NCI-H510A treated with DMSO at 0.1 percent for 48 hours (cell line): Measurements from ENCODE around the gene TRAPPC3.
"Not testable (repeated sequence)": the region's sequence is repeated elsewhere in the genome, so short reads cannot be mapped to it uniquely, and the experiment has no call there.

Experiments
- DNase-seq: peaks from one replicate; lab custom pipeline; 2025; lab: John Stamatoyannopoulos, UW

TRAPPC3 gene

DNA sequence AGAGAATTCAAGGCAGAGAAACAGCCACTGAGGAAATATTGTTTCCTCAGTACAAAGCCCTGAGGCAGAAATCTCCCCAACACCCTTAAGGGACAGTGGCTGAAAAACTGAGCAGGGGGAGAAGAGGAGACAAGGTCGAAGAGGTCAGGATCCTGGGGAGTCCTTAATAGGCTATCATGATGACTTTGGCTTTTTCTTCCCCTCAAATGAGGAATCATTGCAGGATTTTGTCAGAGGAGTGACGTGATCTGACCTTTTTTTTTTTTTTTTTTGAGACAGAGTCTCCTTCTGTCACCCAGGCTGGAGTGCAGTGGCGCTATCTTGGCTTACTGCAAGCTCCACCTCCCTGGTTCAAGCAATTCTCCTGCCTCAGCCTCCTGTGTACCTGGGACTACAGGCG, 16.9 kb upstream of the TRAPPC3 start:
- DNase-seq = no peak

DNA sequence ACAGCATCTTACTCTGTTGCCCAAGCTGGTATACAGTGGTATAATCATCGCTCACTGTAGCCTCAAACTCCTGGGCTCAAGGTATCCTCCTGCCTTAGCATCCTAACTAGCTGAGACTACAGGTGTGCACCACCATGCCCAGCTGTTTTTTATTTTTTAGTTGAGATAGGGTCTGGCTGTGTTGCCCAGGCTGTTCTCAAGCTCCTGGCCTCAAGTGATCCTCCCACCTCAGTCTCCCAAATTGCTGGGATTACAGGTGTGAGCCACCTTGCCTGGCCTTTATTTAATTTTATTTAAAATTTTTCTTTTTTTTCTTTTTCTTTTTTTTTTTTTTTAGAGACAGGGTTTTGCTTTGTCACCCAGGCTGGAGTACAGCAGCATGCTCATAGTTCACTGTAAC, 15.9 kb upstream of the TRAPPC3 start:
- DNase-seq = no peak

DNA sequence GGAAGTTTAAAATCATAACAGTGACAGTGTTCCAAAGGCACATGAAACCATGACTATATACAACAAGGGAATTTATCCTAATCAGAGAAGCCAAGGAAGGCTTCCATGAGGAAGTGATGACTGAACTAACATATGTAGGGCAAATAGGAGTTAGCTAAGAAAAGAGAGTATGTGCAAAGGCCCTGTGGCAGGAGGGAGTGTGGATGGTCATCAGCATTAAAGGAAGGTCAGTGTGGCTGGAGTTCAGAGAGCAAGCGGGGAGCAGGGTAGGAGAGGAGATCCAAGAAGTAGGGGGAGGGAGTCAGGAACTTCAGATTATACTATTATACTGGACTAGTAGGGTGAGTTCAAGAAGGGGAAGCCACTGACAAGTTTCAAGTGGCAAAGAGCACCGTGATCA, 15.1 kb upstream of the TRAPPC3 start:
- DNase-seq = no peak

DNA sequence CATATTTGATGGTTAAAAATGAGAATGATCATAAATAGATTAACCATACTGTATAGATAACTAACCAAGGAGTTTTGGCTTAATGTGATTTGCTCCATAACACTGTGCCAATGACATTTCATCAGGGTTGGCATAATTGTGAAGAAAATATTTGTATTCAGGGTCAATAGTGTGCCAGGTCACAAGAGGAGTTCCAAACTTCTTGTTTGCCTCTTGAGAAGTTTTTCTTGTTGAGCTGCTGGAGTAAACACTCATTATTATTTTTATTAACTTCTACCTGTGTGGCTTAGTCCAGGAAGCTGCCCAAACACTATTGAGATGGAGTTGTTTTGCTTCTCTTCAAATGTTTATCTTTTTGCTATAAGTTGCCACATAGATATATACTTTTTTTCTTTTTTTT, 14.1 kb upstream of the TRAPPC3 start:
- DNase-seq = no peak

DNA sequence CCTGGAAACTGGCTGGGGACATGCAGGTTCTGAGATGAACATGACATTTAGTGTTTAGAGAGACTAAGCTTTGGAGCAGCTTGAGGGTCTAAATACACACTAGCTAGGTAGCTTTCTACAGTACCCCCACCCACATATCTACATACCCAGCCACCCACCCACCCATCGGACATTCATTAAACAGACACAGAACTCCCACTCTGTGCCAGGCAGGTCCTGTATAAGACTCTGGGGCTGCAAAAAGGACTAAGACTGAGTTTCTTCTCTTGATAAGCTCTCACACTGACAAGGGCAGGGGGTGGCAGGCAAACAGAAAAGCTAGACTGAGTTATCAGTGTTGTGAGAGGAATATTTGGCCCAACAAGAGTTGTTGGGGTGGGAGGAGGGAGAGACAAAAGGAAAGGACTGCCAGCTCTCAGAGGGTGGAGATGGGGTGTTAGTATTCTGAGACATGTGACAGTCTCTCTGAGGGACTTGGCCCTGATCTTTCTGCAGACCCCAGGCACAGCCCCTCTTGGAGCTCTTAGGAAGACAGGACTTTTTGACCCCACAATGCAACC, 13.5 kb upstream of the TRAPPC3 start:
- no peak for DNase-seq

DNA sequence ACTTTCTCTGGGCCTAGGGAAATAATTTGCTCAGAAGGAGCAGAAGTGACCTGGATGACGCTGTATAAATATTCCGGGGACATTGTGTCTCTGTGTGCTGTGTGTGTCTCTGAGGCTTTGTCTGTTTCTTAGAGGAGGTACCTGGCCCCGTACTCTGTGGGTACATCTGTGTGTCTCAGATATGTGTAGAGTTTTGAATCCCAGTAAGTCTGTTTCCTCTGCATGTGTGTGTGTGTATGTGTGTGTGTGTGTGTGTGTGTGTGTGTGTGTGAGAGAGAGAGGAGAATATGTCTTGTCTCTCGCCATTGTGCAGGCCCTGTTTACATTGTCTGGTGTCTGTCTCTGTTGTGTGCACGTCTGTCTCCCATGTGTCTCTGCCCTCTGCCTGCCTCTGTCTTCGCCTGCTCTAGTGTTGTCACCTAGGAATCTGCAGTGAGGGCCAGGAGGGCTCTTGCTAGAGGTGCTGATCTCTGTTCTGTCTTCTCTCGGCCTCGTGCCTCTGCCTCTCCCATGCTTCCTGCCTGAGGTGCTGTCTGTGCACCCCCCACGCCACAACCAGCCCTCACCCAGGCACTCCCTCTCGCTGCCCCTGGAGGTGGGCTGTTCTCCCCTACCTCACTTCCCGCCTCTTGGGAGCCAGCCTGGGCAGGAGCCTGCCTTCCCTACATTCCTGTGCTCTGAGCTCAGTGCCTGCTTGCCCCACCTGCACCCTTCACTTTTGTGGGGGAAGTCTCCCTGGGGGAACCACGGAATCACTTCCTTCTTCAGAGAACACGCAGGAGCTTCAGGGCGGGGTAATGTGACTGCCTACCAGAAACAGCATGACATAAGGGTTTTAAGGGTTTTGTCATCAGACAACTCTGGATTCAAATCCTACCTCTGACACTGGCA, 12.6 kb upstream of the TRAPPC3 start:
- no peak for DNase-seq

DNA sequence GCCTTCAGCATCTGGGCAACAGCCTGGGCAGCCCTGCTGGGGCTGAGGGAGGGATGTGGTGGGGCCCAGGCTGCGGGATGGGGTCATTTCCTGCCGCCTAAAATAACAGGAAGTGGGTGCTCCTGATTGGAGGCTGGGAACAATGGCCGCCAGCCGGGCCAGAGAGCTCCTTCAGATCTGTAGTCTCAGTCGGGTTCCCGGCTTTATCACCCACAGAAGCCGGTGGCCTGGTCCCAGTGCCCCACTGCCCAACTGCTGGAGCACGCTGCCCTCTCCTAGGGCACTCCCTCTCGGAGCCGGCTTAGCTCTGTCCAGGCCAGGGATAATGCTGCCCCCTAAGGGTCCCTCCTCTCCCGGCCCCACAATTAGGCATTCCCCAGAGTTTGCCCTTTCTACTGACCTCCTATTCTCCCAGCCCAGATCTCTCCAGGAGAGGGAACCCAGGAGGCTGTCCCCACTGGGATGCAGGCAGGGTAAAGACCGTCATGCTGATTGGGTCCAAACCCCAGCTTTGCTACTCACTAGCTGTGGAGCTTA, 11.7 kb upstream of the TRAPPC3 start:
- DNase-seq = peak; percentile 41

DNA sequence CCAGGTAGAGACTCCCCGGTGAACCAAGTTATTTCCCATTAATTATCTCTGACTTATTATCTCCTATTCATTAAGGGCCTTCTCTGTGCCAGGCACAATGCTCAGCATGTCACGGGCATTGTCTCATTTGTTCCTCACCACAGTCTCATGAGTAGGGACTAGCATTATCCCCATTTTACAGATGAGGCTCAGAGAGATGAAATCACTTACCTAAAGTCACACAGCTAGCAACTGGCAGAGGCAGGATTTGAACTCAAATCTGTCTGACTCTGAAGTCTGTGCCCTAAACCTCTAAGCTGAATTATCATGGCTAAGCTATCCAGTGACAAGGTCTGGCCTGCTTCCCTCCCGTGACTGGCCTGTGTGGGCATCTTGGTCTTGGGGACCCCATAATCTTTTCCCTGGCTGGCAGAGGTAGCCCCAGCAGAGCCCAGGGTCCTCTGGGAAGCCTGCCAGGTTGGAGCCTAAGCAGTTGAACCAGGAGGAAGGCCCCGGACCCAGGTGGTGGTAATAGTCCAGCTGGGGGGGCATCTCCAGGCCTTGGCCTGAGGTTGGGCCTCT, 11.2 kb upstream of the TRAPPC3 start:
- no peak for DNase-seq

DNA sequence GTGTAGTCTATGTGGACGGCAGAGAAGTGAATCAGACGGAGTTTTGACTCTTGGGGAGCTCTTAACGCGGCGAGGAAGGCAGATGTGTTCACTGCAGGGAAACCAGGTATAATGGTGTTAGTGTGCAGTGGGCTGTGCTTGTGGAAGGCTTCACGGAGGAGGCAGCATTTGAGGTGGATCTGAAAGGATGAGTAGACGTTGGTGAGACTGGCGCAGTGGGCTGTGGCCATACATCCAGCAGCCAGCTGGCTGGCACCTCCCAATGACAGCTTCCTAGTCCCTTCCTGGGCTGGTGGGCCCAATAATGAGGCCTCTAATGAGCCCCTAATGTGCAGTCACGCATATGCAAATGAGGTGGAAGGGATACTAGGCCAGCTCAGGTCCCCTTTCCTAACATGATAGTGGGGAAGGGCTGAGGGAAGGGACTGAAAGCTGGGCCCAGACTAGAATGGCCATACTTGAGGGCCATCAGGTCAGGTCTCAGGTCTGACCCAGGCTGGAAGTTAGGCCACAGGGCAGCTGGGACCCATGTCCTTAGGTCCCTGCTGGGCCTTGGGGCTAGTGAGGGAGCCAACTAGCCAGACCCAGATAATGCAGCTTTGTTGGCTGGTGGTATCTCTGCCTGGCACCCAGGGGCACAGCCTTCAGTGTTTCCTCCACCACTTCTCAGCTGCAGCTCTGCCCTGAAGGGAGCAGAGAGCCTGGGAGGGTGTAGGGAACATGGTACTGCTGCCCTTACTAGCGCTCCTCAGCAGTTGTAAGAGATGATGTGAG, 10.5 kb upstream of the TRAPPC3 start:
- DNase-seq = no peak

DNA sequence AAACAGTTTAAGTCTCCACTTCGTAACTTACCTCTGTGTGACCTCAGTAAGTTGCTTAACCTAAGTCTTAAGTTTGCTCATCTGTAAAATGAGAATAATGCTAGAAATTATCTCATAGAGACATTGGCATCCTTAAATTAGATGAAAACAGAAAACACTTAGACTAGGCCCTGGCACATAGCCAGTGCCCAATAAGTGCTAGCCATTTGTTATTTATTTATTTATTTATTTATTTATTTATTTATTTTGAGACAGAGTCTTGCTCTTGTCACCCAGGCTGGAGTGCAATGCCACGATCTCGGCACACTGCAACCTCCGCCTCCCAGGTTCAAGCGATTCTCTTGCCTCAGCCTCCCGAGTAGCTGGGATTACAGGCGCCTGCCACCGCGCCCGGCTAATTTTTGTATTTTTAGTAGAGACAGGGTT, 9.6 kb upstream of the TRAPPC3 start:
- not testable (repeated sequence) for DNase-seq

DNA sequence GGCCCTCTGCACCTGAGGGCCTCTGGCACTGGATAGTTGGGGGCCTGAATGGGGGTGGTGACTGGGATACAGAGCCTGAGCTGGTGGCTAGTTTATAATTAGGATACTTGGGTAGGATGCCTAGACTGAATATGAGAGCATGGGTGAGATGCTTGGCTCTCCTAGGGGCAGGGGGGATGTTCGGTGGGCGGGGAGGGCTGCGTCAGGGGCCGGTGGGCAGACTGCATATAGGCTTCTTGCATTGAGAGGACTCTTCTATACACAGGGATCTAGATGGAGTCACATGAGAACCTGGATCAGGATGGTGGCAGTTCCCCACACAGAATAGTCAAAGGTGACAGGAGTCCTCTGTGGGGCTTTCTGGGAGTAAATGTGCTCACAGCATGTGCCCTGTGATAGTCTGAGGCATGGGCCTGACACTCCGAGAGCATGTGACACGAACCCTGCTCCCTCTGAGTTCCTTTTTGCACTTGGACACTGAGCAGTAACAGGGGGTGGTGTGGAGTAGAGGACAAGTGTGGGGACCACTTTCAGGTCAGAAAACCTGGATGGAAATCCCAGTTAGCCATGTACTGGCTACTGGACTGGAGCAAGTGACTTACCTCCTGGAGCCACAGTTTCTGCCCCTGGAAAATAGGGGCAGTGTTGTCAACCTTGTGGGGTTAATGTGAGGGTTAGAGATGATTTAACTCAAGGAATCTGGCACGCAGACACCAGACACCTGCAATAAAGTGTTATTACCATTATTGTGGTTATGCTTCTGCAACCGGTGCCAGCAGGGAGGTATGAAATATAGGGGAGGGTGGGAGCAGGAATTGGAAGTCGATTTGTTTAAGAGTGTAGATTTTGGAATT, 8.9 kb upstream of the TRAPPC3 start:
- DNase-seq = no peak

DNA sequence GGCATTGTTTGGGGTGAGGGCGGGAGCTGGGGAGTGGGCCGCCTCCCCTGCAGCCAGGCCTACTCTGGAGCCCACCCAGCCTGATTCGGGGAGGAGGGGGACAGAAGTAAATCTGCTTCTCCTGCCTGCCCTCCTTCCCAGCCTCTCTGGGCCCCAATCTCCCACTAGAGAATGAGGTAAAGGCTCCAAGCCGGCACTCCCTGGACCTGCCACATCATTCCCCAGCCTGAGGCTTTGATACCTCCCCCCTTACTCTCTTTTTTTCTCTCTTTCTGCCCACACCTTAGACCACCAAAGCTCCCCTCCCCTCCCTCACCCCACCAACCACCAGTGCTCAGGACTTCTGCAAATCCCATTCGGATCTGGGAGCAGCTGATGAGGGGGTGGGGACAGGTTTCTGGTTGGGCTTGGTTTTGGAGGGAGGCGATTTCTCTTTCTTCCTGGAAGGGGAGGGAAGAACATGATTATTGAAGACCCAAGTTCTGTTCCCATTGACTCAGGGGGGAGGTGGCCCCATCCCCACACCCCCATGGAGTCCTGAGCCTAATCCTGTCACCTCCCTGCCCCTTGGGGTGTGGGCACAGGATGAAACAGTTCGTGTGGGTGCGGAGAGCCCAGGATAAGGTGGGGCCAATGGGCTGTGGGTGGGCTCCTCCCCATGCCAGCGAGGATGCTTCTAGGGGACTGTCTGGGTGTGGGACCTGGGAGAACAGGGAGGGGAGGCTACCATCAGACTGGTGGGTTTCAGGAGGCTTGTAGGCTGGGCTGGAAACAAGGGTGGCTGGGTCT, 8.0 kb upstream of the TRAPPC3 start:
- peak; percentile 66 for DNase-seq

DNA sequence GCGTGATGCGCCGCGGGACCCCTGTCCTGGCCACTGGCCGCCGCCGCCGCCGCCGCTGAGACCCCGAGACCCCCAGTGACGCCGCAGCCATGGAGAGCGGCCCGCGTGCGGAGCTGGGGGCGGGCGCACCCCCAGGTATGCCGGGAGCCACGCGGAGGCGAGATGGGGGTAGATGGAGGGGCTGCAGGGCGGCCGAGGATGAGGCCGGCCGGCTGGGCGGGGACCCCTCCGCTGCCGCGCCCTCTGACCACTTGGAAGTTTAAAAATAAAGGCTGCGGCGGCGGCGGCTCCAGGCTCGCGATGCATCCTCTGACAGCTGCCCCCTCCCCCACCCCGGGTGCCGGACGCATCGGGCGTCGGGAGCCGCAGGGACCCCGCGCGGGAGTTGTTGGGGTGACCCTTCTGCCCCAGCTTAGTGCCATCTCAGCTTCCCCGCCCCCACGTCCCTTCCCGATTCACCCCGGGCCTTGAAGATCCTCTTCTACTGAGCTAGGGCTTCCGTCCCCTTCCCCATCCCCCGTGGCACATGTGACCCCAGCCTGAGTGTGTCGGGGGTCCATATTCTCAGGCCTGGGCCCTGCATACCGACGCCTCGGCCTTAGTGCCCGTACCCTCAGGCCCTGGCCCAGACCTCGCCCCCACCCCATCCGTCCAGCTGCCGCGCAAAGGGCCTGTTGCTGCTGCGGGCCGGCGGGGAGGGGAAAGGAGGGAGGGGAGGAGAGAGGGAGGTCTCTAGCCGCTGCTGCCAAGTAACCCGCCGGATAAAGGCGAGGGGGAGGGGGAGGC, 7.2 kb upstream of the TRAPPC3 start:
- peak; percentile 91 for DNase-seq

DNA sequence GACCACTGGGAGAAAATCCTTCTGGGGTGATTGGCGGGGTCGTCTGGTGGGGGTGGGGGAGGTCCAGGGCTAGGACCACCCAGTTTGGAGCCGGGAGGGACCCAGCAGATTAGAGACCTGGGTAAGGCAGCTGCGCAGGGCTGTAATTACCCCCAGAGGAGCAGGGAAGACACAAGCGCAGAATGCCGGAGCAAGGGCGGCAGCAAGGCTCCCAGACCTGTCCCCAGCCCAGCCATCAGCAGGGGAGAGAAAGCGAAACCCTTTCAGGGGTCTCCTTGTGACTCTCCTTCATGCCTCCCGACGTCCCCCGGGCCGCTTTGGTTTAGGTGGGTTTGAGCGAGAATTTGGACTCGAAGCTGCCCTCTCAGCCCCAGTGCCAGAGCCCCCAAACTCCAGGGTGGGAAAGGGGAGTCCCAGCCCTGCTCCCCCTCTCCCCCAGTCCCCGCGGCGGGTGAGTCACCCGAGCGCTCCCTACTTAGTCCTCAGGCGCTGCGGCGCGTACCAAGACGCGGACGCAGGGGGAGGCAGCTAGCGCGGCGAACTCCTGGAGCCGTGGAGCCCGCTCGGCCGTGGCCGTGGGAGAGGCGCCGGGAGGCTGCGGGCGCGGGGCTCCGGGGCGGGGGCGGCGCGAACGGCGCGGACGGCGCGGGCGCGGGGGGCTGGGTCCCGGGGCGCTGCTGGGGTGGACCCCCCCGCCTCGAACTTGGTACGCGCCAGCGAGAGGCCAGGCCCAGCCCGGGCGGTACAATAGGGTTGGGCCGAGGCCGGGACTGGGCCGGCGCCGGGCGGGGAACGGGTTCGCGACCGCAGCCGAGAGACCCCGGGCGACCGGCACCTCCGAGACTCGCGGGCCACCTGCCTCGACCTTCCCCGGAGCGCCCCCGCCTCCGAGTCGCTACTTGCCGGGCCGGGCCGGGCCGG, 6.4 kb upstream of the TRAPPC3 start, which contains the start of gene MAP7D1:
TSS of gene MAP7D1 (plus strand) at position 753 of the 921 bp plus-strand sequence. CDS start 258 bp downstream, outside the sequence.
- DNase-seq = peak; percentile 98

DNA sequence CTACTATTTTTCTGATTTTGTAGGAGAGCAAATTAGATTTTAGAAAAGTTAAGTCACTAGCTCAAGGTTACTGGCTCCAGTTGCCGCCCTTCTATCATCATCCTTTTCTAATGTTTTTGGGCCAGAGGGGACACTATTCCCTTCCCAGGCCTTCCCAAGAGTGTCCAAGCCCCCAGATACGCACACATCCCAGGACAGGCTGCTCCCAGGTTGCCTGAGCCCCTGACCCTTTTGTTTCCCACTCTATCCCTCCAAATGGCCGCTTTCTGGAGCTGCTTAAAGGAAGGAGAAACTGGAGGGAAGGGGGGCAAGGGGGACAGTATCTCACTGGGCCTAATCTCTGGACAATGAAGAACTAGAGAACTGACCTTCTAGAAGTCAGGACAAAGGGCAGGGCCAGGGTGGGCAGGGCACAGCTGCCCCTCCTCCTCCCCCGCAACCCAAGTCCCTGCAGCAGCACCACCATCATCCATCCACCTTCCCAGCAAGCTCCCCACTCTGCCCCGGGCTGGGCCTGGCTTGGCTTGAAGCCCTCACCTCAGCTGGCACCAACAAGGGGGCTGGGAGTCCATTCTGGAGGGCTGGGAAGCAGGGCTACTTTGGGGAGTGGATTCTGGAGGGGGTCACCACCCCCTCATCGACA, 5.6 kb upstream of the TRAPPC3 start:
- DNase-seq = no peak

DNA sequence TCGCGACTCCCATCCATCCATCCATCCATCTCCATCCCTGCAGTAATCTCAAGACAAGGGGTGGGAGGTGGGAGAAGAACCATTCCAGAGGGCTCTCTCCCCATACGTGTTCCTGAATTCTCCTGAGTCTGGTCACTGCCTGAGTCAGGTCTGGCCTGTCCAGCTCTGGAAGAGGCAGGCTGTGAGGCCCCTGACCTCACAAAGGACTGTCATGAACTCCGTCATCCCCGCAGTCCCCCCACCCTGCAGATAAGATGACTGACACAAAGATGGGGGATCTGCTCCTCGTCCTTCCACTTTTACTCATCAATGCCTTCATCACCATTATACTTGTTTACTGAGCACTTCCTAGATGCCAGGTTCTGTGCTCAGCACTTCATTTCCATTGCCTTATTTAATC, 5.0 kb upstream of the TRAPPC3 start:
- DNase-seq = no peak

DNA sequence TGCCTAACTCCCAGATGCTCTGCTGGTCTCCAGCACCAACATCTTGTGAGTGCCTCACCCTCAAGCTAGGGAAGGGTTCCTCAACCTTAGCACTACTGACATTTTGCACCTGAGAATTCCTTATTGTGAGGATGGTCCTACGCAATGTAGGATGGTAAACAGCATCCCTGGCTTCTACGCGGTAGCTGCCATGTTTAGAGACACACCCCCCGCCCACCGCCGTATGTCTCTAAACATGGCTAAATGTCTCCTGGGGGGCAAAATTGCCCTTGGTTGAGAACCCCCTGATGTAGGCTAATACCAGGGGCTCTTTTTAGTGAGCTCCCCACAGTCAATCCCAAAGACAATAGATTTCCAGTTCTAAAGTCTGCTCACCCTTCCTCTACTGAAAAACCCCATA, 4.2 kb upstream of the TRAPPC3 start:
- DNase-seq = no peak

DNA sequence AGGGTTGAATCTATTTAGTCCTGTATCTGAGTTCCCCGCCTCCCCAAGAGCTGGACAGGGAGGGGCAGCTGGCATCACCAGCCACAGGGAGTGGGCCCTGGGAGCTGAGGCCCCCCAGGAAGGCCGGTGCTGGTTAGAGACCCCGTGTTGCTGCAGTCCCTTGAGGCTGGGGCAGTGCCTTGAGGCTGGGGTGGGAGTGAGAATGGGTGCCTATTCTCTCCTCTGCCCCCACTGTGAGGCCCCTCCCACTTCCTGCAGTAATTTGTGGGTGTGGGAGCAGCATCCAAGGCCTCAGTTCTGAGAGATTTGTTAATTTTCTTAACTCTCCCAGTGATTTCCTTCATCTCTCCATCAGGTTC, 2.5 kb upstream of the TRAPPC3 start:
- no peak for DNase-seq
